GM18520 (cell line): ENCODE measurements around the gene SCD.
A peak's percentile ranks its signal among the peaks of the same experiment; 100 is the strongest.
"Not testable (repeated sequence)": the region's sequence is repeated elsewhere in the genome, so short reads cannot be mapped to it uniquely, and the experiment has no call there.

Source experiments
- ATAC-seq: cut with Tn5 transposase; IDR thresholded peaks from one replicate; pipeline ENCODE4 v1.9.1; 2021; ENCODE audit not compliant: unreplicated experiment

SCD gene

DNA sequence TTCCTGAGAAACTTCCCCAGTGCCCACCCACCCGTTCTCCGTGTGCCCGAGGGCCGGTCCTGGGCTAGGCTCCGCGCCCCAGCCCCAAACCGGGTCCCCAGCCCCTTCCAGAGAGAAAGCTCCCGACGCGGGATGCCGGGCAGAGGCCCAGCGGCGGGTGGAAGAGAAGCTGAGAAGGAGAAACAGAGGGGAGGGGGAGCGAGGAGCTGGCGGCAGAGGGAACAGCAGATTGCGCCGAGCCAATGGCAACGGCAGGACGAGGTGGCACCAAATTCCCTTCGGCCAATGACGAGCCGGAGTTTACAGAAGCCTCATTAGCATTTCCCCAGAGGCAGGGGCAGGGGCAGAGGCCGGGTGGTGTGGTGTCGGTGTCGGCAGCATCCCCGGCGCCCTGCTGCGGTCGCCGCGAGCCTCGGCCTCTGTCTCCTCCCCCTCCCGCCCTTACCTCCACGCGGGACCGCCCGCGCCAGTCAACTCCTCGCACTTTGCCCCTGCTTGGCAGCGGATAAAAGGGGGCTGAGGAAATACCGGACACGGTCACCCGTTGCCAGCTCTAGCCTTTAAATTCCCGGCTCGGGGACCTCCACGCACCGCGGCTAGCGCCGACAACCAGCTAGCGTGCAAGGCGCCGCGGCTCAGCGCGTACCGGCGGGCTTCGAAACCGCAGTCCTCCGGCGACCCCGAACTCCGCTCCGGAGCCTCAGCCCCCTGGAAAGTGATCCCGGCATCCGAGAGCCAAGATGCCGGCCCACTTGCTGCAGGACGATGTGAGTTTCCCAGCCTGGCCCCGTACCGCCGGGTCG lies at the start of gene SCD:
SCD (plus strand) TSS at position 469 of the 803 bp plus-strand sequence; CDS start at position 741, 272 bp downstream.
- peak; percentile 85 for ATAC-seq

DNA sequence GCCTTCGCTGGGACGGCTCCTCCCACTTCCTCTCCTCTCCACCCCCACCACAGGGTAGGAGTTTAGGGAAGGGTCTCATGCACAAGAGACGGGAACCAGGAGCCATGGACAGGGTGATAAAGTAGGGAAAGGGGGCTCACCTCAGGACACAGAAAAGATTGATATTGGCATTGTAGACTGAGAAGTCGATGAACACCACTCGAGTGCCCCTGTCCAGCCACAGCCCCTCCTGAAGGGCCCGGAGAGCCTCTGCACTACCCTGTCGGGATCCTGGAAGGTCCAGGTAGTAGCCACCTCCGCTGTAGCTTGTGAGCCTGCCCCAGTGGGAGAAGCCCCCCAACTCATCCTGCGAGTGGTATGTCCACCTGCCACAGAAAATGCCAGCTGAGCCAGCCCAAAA lies 49.8 kb upstream of the SCD start:
- ATAC-seq = no peak

DNA sequence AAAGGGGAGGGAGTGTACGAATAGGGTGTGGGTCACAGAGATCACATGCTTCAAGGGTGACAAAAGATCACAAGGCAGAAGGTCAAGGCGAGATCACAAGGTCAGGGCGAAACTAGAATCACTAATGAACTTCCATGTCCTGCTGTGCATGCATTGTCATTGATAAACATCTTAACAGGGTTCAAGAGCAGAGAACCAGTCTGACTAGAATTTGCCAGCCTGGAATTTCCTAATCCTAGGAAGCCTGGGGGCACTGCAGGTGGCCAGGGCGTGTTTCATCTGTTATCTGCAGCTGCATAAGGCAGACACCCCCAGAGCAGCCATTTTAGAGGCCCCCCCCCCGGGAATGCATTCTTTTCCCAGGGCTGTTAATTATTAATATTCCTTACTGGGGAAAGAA lies 45.9 kb upstream of the SCD start:
- not testable (repeated sequence) for ATAC-seq

DNA sequence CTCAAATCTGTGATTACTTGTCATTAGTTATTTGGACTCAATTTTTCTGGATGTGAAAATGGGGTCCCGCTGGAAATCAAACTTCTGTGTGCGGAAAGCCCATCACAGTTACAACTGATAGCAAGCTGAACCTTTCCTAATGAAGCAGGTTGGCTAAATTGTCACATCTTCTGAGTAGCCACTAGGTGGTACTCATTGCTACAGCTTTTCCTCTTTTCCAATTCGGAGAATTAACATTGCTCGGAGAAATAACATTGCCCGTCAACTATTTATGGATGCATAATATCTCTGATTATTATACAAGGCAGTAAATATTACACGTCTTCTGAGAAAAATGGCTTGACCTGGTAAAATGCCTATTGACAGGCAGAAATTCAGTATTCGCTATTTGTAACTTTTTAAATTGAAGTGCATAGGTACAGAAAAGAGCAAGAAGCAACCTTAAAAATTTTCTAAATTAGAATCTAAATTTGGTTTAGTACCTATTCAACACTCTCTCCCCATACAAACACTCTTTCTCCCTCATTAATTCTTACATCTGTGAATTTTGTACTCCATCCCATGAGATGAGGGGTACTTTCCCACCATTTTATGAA lies 43.2 kb upstream of the SCD start:
- ATAC-seq = no peak

DNA sequence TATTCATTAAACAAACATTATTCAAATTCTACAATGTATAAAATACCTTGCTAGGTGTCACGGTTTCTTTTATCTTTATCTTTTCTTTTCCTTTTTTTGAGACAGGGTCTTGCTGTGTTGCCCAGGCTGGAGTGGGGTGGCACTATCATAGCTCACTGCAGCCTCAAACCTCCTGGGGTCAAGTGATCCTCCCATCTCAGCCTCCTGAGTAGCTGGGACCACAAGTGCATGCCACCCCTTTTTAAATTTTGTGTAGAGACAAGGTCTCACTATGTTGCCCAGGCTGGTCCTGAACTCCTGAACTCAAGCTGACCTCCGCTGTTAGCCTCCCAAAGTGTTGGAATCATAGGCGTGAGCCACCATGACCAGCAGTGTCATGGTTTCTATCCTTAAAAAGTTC lies 42.6 kb upstream of the SCD start:
- no peak for ATAC-seq

DNA sequence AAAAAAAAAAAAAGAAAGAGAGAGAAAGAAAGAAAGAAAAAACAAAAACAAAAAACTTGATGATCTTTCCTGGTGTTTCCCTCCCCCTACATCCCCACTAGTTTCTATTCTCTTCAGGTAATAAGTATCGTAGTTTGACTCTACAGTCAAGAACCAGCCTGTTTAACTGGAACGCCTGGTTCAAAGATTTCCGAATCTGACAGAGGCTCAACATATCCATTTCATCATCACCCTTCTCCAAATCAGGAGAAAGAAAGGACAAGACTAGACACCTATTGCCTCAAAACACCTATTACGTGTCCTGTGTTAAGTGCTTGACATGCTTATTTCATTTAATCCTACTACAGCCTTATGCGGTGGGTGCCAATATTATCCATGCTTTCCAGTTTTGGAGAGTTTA lies 40.2 kb upstream of the SCD start:
- ATAC-seq = no peak

DNA sequence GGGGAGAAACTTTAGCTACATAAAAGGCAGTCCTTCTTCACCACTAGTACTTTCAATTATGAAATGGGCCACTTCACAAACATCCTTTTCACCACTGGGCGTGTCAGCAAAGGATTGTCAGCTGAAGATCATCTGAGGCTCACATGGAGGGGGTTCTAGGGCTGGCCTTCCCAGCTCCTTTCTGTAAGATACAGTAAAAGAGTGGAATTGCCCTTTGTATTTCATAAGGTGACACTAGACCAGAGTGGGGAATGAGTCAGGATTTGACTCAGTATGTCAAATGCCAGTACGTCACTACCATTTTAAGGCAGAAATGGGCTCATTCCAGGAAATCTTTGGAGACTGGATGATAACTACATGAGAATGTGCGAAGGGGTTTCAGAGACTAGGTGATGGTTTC lies 39.3 kb upstream of the SCD start:
- ATAC-seq = no peak

DNA sequence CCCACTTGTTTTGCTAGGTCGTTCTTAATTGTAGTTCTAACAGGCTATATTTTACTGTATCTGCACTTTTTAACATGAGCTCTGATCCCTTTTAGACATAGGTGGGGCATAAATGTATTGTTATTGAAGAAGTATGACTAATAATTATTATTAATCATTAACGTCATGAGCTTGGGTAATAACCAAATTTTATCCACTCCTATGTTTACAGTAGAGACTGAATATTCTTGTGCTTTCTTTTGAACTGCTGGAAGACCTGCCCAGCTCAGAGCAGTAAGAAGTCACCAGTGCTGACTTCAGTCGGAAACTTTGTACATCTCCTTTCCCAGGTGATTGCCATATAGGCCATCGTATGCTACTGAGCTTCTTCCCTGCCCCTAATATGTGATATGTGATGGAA lies 35.7 kb upstream of the SCD start:
- ATAC-seq = no peak

DNA sequence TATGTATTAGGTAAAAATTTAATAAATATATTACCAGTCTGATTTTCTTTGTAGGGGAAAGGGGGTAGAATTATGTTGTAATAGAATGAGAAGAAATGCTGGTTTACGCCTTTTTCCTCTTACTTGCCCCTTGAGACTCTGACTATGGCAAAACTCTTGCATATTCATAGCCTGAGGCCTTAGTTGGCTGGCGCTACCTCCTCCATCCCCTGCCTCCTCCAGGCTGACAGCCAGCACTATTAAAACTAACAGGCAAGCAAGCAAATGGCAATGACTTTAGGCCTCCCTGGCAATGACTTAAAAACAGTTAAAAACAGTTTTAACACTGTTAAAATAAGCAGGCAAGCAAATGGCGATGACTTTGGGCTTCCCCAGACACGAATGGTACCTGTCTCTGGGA lies 31.4 kb upstream of the SCD start:
- ATAC-seq = no peak

DNA sequence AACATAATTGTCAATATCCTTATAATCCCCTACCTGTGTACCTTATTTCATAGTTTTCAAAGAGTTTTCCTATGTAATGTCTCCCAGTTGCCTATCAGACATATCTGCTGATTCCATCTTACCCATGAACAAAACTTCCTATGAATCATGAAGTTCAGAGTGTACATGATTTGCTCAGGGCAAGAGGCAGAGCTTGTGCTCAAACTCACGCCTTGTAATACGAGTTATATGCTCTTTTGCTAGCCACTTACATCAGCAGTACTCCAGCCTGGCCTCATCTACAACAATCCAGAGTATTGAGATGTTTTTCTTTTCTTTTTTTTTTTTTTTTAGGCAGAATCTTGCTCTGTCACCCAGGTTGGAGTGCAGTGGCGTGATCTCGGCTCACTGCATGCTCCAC lies 28.8 kb upstream of the SCD start:
- ATAC-seq = no peak

DNA sequence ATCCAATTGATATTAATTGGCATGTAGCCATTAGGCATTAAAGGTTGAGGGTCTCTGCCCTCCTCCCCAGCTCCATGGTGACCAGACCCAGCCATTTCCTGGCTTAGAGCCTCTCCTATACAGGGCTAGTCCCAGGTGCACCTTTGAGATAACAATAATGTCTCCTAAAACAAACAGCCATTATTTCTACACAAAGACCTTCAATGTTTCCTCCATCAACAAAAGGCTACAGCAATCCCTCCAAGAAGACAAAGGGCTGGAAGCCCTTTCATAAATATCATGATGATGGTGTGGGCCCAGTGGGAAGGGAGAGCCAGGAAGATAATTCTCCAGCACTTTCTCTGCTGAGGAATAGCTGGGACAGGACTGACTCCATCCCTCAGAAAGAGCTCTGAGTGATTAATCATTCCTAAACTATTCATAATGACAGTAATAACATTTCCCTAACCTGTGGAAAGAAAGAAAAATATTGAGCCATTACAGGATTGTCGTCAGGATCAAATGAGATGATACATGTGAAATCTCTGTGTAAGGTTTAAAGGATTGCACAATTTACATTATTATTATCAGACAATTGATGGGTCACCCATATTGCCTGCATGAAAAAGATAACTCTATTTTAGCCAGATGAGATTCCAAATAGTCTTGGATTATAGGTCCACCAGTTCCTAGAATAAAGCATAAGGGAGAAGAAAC lies 27.2 kb upstream of the SCD start:
- ATAC-seq = no peak

DNA sequence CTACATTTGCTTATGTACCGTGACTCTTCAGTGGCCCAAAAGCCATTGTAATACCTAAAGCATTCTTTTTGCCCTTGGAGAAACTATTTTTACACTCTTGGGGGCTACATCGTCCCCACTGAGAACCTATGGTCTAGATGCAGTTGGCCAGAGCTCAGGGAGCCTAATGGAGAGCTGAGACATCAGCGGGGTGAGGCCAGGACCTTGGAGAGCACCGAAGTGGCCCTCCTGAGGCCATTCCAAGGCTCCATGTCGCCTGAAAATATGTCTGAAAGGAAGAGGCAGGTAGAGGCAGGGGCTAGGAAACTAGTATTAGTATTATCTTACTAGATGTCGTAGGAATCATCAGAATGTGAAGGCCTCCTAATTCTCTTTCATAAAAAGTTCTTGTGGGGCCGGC lies 21.9 kb upstream of the SCD start:
- ATAC-seq = no peak

DNA sequence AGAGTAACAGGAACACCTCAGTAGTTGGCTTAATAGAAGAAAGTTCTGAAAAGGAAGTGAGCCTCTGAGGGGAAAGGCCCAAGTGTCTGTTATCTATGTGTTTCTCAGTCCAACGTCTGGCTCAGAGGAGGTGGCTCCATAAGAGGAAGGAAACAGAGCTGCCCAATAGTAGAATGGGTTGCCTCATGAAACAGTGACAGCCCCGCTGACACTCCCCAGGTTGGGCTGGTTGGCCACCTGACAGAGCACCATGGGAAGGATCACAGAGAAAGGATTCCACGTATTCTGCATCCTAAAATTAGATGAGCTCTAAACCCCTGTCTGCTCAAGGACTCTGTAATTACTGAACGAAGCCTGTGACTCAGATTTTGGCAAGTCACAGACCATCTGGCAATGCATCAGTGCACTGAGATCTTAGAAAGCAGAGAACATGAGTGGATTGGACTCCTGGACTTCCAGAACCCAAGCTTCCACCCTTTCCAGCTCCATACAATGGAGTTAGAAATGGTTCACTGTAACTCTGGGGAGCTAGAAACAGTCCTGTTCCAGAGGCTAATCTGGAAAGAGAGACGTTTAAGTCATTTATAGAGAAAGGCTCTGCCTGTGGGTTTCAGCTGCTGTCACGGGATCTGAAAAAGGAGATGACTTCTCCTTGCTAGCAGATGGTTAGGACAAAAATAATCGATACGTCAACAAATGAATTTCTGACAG lies 19.9 kb upstream of the SCD start:
- ATAC-seq = peak; percentile 91

DNA sequence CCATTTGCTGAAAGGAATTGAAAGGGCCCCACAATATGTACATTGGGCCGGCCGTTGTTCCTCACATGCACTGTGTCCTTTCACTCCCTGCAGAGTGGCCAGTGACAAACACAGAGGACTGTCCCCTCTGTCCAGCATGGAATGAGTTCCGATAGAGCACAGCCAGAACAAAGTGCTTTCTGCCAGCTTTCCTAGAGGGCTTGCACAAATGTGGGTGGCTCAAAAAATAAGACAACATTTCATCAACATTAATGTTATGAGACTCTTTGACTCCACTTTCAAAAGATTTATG lies 19.4 kb upstream of the SCD start:
- ATAC-seq = no peak

DNA sequence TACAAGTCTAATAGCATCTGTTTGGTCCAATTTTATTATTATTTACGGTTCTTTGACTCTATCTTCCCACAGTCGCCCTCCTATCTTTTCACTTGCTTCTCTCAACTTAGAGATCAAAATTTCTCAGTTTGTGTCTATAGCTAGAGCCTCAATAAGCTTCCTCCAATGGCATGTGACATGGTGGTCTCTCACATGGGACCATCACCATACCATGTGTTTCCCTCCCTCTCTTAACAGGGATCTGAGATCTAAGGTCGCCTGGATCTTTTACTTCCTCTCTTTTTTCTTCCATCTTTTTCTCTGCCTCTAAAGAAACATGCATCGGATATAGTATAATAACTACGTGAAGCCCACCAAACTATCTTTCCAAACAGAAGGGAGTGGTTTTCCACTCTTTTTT lies 18.8 kb upstream of the SCD start:
- no peak for ATAC-seq

DNA sequence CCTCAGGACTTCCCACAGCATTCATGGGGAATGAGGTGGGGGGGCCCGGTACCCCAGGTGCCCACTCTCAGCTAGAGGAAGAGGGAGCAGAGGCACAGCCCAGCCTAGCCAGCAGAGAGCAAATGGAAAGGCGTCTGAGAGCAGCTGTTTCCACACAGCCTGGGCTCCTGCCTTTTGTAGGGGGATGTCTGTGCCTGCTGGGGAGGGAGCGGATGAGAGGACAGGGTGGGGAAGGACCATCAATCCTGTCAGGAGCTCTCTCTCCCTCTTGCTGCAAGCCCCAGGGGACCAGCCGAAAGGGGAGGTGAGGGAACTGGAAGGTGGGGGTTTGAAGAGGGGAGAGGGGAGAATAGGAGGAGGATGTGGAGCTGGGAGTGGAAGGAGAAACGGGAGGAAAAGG lies 17.0 kb upstream of the SCD start, which contains the start of gene PKD2L1:
PKD2L1 (minus strand) TSS at position 150 of the 400 bp plus-strand sequence; CDS start at position 25, 125 bp downstream.
- ATAC-seq = no peak

DNA sequence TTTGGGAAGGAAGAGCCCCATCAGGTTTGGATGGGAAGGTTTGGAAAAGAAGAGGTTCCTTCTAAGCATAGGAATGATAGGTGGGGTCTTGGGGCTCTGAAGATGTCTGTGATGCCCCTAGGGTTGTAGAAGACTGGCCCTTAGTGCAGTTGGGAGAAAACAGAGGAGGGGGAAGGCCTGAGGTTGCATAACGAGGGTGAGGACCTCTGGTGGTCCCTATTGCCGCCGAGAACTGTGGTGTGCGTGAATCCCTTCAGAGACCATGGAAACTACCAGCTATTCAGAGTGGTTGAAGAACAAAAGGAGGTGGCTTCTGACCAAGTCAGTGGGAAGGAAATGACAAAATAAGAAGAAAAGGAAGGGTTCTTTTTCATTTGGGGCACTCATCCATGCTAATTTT lies 13.9 kb upstream of the SCD start:
- no peak for ATAC-seq

DNA sequence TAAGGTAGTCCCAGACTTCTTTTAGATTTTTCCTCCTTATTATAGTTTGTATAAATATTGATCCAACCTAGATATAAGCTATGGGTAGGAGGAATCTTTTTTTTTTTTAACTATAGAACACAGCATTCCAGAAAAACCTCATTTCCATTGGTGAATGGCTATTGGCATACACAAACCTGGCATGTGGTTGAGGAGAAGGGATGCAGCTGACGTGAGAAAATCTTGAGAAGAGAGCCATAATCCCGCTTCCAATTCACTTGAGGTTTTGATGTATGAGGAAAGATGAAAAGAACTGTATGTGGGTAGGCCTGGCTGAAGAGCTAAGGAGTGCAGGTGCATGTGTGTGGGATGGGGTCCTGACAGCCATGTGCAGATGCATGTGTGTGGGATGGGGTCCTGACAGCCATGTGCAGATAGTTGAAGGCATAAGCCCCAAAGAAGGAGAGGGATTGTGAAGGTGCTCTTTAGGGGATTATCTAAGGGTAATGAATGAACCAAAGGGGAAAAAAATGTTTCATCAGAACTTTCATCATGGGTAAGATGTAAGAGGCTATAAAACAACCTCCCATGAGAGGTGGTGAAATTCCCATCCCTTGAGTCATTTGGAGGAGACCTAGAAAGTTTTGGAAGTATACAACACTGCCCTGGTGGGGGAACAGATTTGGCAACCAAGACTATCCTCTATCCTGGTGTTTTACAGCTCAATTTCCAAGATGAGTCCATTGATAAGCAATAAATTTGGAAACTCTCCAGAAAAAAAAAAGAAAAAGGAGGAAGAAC lies 13.2 kb upstream of the SCD start:
- ATAC-seq = no peak

DNA sequence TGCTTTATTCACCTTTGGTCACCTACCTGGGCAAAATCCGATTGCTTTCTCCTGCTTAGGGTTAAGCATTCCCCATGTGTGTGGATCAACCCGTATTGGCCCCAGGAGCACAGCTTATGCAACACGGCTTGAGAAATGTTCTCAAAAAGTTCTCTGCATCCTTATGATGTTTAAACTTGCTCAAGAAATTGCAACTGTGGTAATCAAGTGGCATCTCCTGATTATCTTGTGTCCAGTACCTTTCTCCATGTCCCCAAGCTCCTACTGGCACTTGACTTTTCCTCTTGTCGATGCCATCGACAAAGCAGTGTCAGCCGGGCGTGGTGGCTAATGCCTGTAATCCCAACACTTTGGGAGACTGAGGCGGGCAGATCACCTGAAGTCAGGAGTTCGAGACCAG lies 12.3 kb upstream of the SCD start:
- no peak for ATAC-seq

DNA sequence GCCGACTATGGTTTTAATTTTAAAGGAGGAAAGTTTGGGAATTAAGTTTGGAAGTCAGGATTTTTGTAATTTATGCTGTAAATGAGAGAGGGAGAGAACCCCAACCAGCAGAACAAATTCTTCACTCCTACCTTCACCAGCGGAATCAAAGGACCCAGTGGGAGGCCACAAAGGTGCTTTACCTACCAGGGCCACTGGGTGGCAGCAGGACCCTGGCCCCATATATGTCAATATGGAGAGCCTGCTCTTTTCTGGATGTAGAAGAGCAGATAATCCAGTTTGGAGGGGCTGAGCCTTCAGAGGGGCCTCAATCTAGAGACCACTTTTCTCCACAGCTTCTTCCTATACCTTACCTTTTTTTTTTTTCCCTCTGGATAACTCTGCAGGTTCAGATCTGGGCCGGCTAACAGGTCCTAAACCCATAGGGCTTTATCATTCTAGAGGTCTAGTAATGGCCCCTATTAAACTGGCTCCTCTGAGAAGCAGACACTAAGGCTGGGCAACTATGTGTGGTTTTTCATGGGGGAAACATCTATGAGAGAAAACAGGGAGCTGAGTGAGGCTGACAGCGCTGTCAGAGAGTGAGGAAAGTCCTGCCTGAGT lies 8.5 kb upstream of the SCD start:
- ATAC-seq = no peak

DNA sequence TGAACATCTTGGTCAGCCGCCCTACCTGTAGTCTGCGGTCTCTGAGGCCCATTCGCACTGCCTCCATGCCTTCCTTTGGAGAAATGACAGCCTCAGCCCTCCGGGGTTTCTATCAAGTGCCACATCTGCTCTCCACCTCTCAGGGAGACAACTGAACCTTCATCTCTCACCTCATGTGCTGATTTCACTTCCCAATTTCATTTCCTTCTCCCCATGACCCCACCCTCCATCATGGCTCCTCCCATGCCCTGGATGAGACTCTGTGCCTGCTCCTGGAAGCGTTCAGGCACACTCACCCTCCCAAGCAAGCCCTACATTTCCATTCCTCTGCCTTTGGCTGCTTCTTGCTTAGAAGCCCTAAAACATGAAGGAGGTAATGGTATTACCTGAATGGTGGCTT lies 7.8 kb upstream of the SCD start:
- ATAC-seq = no peak
